Measurements from ENCODE around the gene CAVIN4. TPM values are rescaled to one million over a fixed set of nuclear protein-coding genes. Genes with fewer than 3 reads are reported as not detected.

The CAVIN4 gene
- total RNA-seq (0.25 TPM), polyA plus RNA-seq (under 1 TPM in 1 of 4 donors, not detected in 3; 0.12 TPM)

GRCh38 chr9:100577776-100578448 is at the start of gene CAVIN4:
Gene CAVIN4, plus strand, starts transcription at chr9:100578079. Its CDS starts 65 bp downstream, at chr9:100578144.
- Mint-ChIP-seq H3K4me1 (no peaks in the 10 kb centered on the region), H3K9me3 (peaks cover 0 to 3% (median 0%) of the 10 kb centered on the region in 7 donors), H3K27me3 (peaks cover 7% of the 10 kb centered on the region), H3K27ac (no peak within 1 kb of the TSS), H3K36me3 (no peaks in the 10 kb centered on the region), H3K4me3 (no peak within 1 kb of the TSS)
- H3K27me3 ChIP-seq (ENCODE audit: control insufficient read depth, insufficient read depth, low read length) = no peaks in the 10 kb centered on the region
- ATAC-seq (ENCODE audit: low read depth in 2 of 2) (no peak), DNase-seq (no peak)
- H3K4me1 ChIP-seq (ENCODE audit: control insufficient read depth, insufficient read depth, low read length, poor library complexity, severe bottlenecking) = no peaks in the 10 kb centered on the region
- no peaks in the 10 kb centered on the region for H3K36me3 ChIP-seq (ENCODE audit: control insufficient read depth, insufficient read depth, low read length)
- H3K9me3 ChIP-seq (ENCODE audit: control insufficient read depth in 2 of 2, low read length in 2 of 2) = no peaks in the 10 kb centered on the region
- no peak within 1 kb of the TSS for H3K27ac ChIP-seq (ENCODE audit: insufficient read depth, low read length, poor library complexity, severe bottlenecking)
- H3K4me3 ChIP-seq (ENCODE audit: low read depth, low read length) = no peak within 1 kb of the TSS

GRCh38 chr9:100534401-100534800 is 43.5 kb upstream of the CAVIN4 start:
- H3K4me3 ChIP-seq (ENCODE audit: low read depth, low read length) = no peak overlapping the region
- Mint-ChIP-seq H3K4me3 (no peak overlapping the region), H3K4me1 (no peaks in the 10 kb centered on the region), H3K27ac (no peak overlapping the region), H3K27me3 (no peaks in the 10 kb centered on the region), H3K36me3 (no peaks in the 10 kb centered on the region), H3K9me3 (peaks cover 0 to 3% (median 0%) of the 10 kb centered on the region in 7 donors)
- H3K27me3 ChIP-seq (ENCODE audit: control insufficient read depth, insufficient read depth, low read length) = no peaks in the 10 kb centered on the region
- no peaks in the 10 kb centered on the region for H3K36me3 ChIP-seq (ENCODE audit: control insufficient read depth, insufficient read depth, low read length)
- H3K9me3 ChIP-seq (ENCODE audit: control insufficient read depth in 2 of 2, low read length in 2 of 2) = no peaks in the 10 kb centered on the region
- no peak overlapping the region for H3K27ac ChIP-seq (ENCODE audit: insufficient read depth, low read length, poor library complexity, severe bottlenecking)
- DNase-seq (no peak), ATAC-seq (ENCODE audit: low read depth in 2 of 2) (no peak)
- H3K4me1 ChIP-seq (ENCODE audit: control insufficient read depth, insufficient read depth, low read length, poor library complexity, severe bottlenecking) = no peaks in the 10 kb centered on the region

GRCh38 chr9:100540327-100540726 is 37.6 kb upstream of the CAVIN4 start:
- no peaks in the 10 kb centered on the region for H3K4me1 ChIP-seq (ENCODE audit: control insufficient read depth, insufficient read depth, low read length, poor library complexity, severe bottlenecking)
- Mint-ChIP-seq H3K9me3 (peaks cover 0 to 6% (median 2%) of the 10 kb centered on the region in 7 donors), H3K4me1 (no peaks in the 10 kb centered on the region), H3K4me3 (no peak overlapping the region), H3K36me3 (no peaks in the 10 kb centered on the region), H3K27me3 (peaks cover 4% of the 10 kb centered on the region), H3K27ac (no peak overlapping the region)
- no peak for DNase-seq
- no peak for ATAC-seq (ENCODE audit: low read depth in 2 of 2)
- no peak overlapping the region for H3K27ac ChIP-seq (ENCODE audit: insufficient read depth, low read length, poor library complexity, severe bottlenecking)
- H3K9me3 ChIP-seq (ENCODE audit: control insufficient read depth in 2 of 2, low read length in 2 of 2) = no peaks in the 10 kb centered on the region
- H3K36me3 ChIP-seq (ENCODE audit: control insufficient read depth, insufficient read depth, low read length) = no peaks in the 10 kb centered on the region
- no peaks in the 10 kb centered on the region for H3K27me3 ChIP-seq (ENCODE audit: control insufficient read depth, insufficient read depth, low read length)
- H3K4me3 ChIP-seq (ENCODE audit: low read depth, low read length) = no peak overlapping the region

- Histone ChIP-seq H3K4me1 (ENCODE audit: control insufficient read depth, insufficient read depth, low read length, poor library complexity, severe bottlenecking) (no peaks in the 10 kb centered on the region), H3K27ac (ENCODE audit: insufficient read depth, low read length, poor library complexity, severe bottlenecking) (no peak overlapping the region), H3K9me3 (ENCODE audit: control insufficient read depth in 2 of 2, low read length in 2 of 2) (no peaks in the 10 kb centered on the region), H3K4me3 (ENCODE audit: low read depth, low read length) (no peak overlapping the region), H3K27me3 (ENCODE audit: control insufficient read depth, insufficient read depth, low read length) (no peaks in the 10 kb centered on the region), H3K36me3 (ENCODE audit: control insufficient read depth, insufficient read depth, low read length) (no peaks in the 10 kb centered on the region)
- Mint-ChIP-seq H3K4me1 (no peaks in the 10 kb centered on the region), H3K27ac (no peak overlapping the region), H3K4me3 (no peak overlapping the region), H3K27me3 (no peaks in the 10 kb centered on the region), H3K36me3 (no peaks in the 10 kb centered on the region), H3K9me3 (peaks cover 0 to 13% (median 4%) of the 10 kb centered on the region in 7 donors)
- no peak for ATAC-seq (ENCODE audit: low read depth in 2 of 2)
- no peak for DNase-seq
Observed at GRCh38 chr9:100549048-100549447, 28.8 kb upstream of the CAVIN4 start.

- no peaks in the 10 kb centered on the region for H3K36me3 Mint-ChIP-seq
- no peaks in the 10 kb centered on the region for H3K27me3 Mint-ChIP-seq
- DNase-seq (no peak), ATAC-seq (ENCODE audit: low read depth in 2 of 2) (no peak)
- Histone ChIP-seq H3K4me3 (ENCODE audit: low read depth, low read length) (no peak overlapping the region), H3K27me3 (ENCODE audit: control insufficient read depth, insufficient read depth, low read length) (no peaks in the 10 kb centered on the region), H3K4me1 (ENCODE audit: control insufficient read depth, insufficient read depth, low read length, poor library complexity, severe bottlenecking) (no peaks in the 10 kb centered on the region), H3K9me3 (ENCODE audit: control insufficient read depth in 2 of 2, low read length in 2 of 2) (no peaks in the 10 kb centered on the region), H3K36me3 (ENCODE audit: control insufficient read depth, insufficient read depth, low read length) (no peaks in the 10 kb centered on the region), H3K27ac (ENCODE audit: insufficient read depth, low read length, poor library complexity, severe bottlenecking) (no peak overlapping the region)
- H3K9me3 Mint-ChIP-seq = no peaks in the 10 kb centered on the region
- H3K4me1 Mint-ChIP-seq = peaks cover 0 to 8% (median 0%) of the 10 kb centered on the region in 4 donors
- H3K4me3 Mint-ChIP-seq = no peak overlapping the region
- H3K27ac Mint-ChIP-seq = no peak overlapping the region
Observed at GRCh38 chr9:100554935-100555401, 22.9 kb upstream of the CAVIN4 start.

GRCh38 chr9:100555471-100555870 is 22.4 kb upstream of the CAVIN4 start:
- no peaks in the 10 kb centered on the region for H3K9me3 ChIP-seq (ENCODE audit: control insufficient read depth in 2 of 2, low read length in 2 of 2)
- Mint-ChIP-seq H3K9me3 (no peaks in the 10 kb centered on the region), H3K36me3 (no peaks in the 10 kb centered on the region), H3K27ac (no peak overlapping the region), H3K4me1 (peaks cover 0 to 8% (median 0%) of the 10 kb centered on the region in 4 donors), H3K27me3 (no peaks in the 10 kb centered on the region), H3K4me3 (no peak overlapping the region)
- DNase-seq (no peak), ATAC-seq (ENCODE audit: low read depth in 2 of 2) (no peak)
- no peaks in the 10 kb centered on the region for H3K4me1 ChIP-seq (ENCODE audit: control insufficient read depth, insufficient read depth, low read length, poor library complexity, severe bottlenecking)
- no peak overlapping the region for H3K27ac ChIP-seq (ENCODE audit: insufficient read depth, low read length, poor library complexity, severe bottlenecking)
- no peaks in the 10 kb centered on the region for H3K27me3 ChIP-seq (ENCODE audit: control insufficient read depth, insufficient read depth, low read length)
- no peak overlapping the region for H3K4me3 ChIP-seq (ENCODE audit: low read depth, low read length)
- H3K36me3 ChIP-seq (ENCODE audit: control insufficient read depth, insufficient read depth, low read length) = no peaks in the 10 kb centered on the region

GRCh38 chr9:100557053-100557452 is 20.8 kb upstream of the CAVIN4 start:
- Mint-ChIP-seq H3K9me3 (no peaks in the 10 kb centered on the region), H3K4me1 (peaks cover 0 to 8% (median 0%) of the 10 kb centered on the region in 4 donors), H3K27me3 (no peaks in the 10 kb centered on the region), H3K4me3 (no peak overlapping the region), H3K27ac (no peak overlapping the region), H3K36me3 (no peaks in the 10 kb centered on the region)
- Histone ChIP-seq H3K9me3 (ENCODE audit: control insufficient read depth in 2 of 2, low read length in 2 of 2) (no peaks in the 10 kb centered on the region), H3K27me3 (ENCODE audit: control insufficient read depth, insufficient read depth, low read length) (no peaks in the 10 kb centered on the region), H3K27ac (ENCODE audit: insufficient read depth, low read length, poor library complexity, severe bottlenecking) (no peak overlapping the region), H3K4me1 (ENCODE audit: control insufficient read depth, insufficient read depth, low read length, poor library complexity, severe bottlenecking) (no peaks in the 10 kb centered on the region), H3K4me3 (ENCODE audit: low read depth, low read length) (no peak overlapping the region), H3K36me3 (ENCODE audit: control insufficient read depth, insufficient read depth, low read length) (no peaks in the 10 kb centered on the region)
- no peak for DNase-seq
- no peak for ATAC-seq (ENCODE audit: low read depth in 2 of 2)

GRCh38 chr9:100561256-100561655 is 16.6 kb upstream of the CAVIN4 start:
- Histone ChIP-seq H3K4me1 (ENCODE audit: control insufficient read depth, insufficient read depth, low read length, poor library complexity, severe bottlenecking) (no peaks in the 10 kb centered on the region), H3K9me3 (ENCODE audit: control insufficient read depth in 2 of 2, low read length in 2 of 2) (no peaks in the 10 kb centered on the region), H3K27ac (ENCODE audit: insufficient read depth, low read length, poor library complexity, severe bottlenecking) (no peak overlapping the region), H3K27me3 (ENCODE audit: control insufficient read depth, insufficient read depth, low read length) (no peaks in the 10 kb centered on the region), H3K4me3 (ENCODE audit: low read depth, low read length) (no peak overlapping the region), H3K36me3 (ENCODE audit: control insufficient read depth, insufficient read depth, low read length) (no peaks in the 10 kb centered on the region)
- ATAC-seq (ENCODE audit: low read depth in 2 of 2) (no peak), DNase-seq (no peak)
- H3K4me3 Mint-ChIP-seq = no peak overlapping the region
- no peak overlapping the region for H3K27ac Mint-ChIP-seq
- H3K27me3 Mint-ChIP-seq = no peaks in the 10 kb centered on the region
- H3K9me3 Mint-ChIP-seq = no peaks in the 10 kb centered on the region
- no peaks in the 10 kb centered on the region for H3K36me3 Mint-ChIP-seq
- peaks cover 0 to 8% (median 0%) of the 10 kb centered on the region in 4 donors for H3K4me1 Mint-ChIP-seq

All from CD4-positive, CD25-positive, alpha-beta regulatory T cell (primary cell).